H9 (cell line): ENCODE measurements around the gene FAM193A. TPM values are rescaled to one million over a fixed set of nuclear protein-coding genes. Genes with fewer than 3 reads are reported as not detected.

Experiments used
- DNase-seq: peaks from one replicate; pipeline ENCODE4 v3.0.0-alpha.2; 2017
- H2AFZ ChIP-seq: one replicate; pipeline ENCODE4 v1.6.1; 2013; ENCODE audit warnings: mild to moderate bottlenecking, low read length, control low read depth, moderate library complexity
- H2AK5ac ChIP-seq: 2 replicates; pipeline ENCODE4 v1.6.1; 2013; ENCODE audit warnings: low read length, control low read depth, mixed read lengths; ENCODE audit not compliant: insufficient read length
- H2BK120ac ChIP-seq: one replicate; pipeline ENCODE4 v1.6.1; 2013; ENCODE audit warnings: low read depth, mild to moderate bottlenecking, low read length, control low read depth, inconsistent platforms; ENCODE audit not compliant: poor library complexity, severe bottlenecking
- H2BK12ac ChIP-seq: 2 replicates; pipeline ENCODE4 v1.6.1; 2013; ENCODE audit warnings: low read length, control low read depth, mixed read lengths, low read depth; ENCODE audit not compliant: insufficient read length
- H2BK15ac ChIP-seq: 2 replicates; pipeline ENCODE4 v1.6.1; 2013; ENCODE audit warnings: low read depth, low read length, control low read depth
- H2BK20ac ChIP-seq: one replicate; pipeline ENCODE4 v1.6.1; 2013; ENCODE audit warnings: low read depth, mild to moderate bottlenecking, low read length, control low read depth, inconsistent platforms; ENCODE audit not compliant: poor library complexity, severe bottlenecking
- H2BK5ac ChIP-seq: 2 replicates; pipeline ENCODE4 v1.6.1; 2013; ENCODE audit warnings: low read length, control low read depth, mixed read lengths; ENCODE audit not compliant: insufficient read length
- H3K14ac ChIP-seq: 2 replicates; pipeline ENCODE4 v1.6.1; 2013; ENCODE audit warnings: low read length, control low read depth; ENCODE audit not compliant: insufficient read depth
- H3K18ac ChIP-seq: 2 replicates; pipeline ENCODE4 v1.6.1; 2013; ENCODE audit warnings: low read depth, mild to moderate bottlenecking, mixed read lengths, low read length, control low read depth; ENCODE audit not compliant: insufficient read length
- H3K23ac ChIP-seq: 2 replicates; pipeline ENCODE4 v1.6.1; 2013; ENCODE audit warnings: low read length, control low read depth, mixed read lengths, low read depth; ENCODE audit not compliant: insufficient read length
- H3K23me2 ChIP-seq: 2 replicates; pipeline ENCODE4 v1.6.1; 2013; ENCODE audit warnings: low read depth, mild to moderate bottlenecking, mixed read lengths, low read length, control low read depth; ENCODE audit not compliant: insufficient read length, poor library complexity, severe bottlenecking
- H3K27ac ChIP-seq: 2 replicates; pipeline ENCODE4 v1.5.1; 2013; ENCODE audit warnings: low read length, control low read depth, mixed read lengths, low read depth; ENCODE audit not compliant: insufficient read length
- H3K27me3 ChIP-seq: 2 replicates; pipeline ENCODE4 v1.6.1; 2013; ENCODE audit warnings: low read length, control low read depth, inconsistent platforms; ENCODE audit not compliant: insufficient read depth
- H3K4ac ChIP-seq: 2 replicates; pipeline ENCODE4 v1.6.1; 2013; ENCODE audit warnings: low read depth, mild to moderate bottlenecking, control low read depth, inconsistent platforms, low read length, moderate library complexity
- H3K4me1 ChIP-seq: 2 replicates; pipeline ENCODE4 v1.6.1; 2013; ENCODE audit warnings: low read length, control low read depth, inconsistent platforms; ENCODE audit not compliant: insufficient read depth
- H3K4me2 ChIP-seq: 2 replicates; pipeline ENCODE4 v1.6.1; 2013; ENCODE audit warnings: low read length, control low read depth, mixed read lengths; ENCODE audit not compliant: insufficient read length, insufficient read depth
- H3K56ac ChIP-seq: 2 replicates; pipeline ENCODE4 v1.6.1; 2013; ENCODE audit warnings: low read depth, mild to moderate bottlenecking, mixed read lengths, low read length, control low read depth; ENCODE audit not compliant: insufficient read length
- H3K79me1 ChIP-seq: 2 replicates; pipeline ENCODE4 v1.6.1; 2013; ENCODE audit warnings: low read depth, mild to moderate bottlenecking, moderate library complexity, low read length, control low read depth, inconsistent platforms; ENCODE audit not compliant: insufficient read depth, poor library complexity, severe bottlenecking
- H3K79me2 ChIP-seq: 2 replicates; pipeline ENCODE4 v1.6.1; 2013; ENCODE audit warnings: low read length, control low read depth, inconsistent platforms; ENCODE audit not compliant: insufficient read depth
- H3K9ac ChIP-seq: 2 replicates; pipeline ENCODE4 v1.6.1; 2013; ENCODE audit warnings: low read length, control low read depth, mixed read lengths; ENCODE audit not compliant: insufficient read length; ENCODE audit errors: extremely low read depth
- H3K9me3 ChIP-seq: one replicate; pipeline ENCODE4 v1.6.1; 2013; ENCODE audit warnings: low read depth, low read length, inconsistent platforms; ENCODE audit not compliant: control insufficient read depth
- H3T11ph ChIP-seq: one replicate; pipeline ENCODE4 v1.6.1; 2013; ENCODE audit warnings: mild to moderate bottlenecking, low read length, control low read depth, inconsistent platforms
- H4K20me1 ChIP-seq: one replicate; pipeline ENCODE4 v1.6.1; 2013; ENCODE audit not compliant: control insufficient read depth, insufficient read length, insufficient read depth
- H4K5ac ChIP-seq: 2 replicates; pipeline ENCODE4 v1.6.1; 2013; ENCODE audit warnings: low read depth, mild to moderate bottlenecking, mixed read lengths, low read length, control low read depth; ENCODE audit not compliant: insufficient read length
- H4K8ac ChIP-seq: replicated peaks from 2 replicates; pipeline ENCODE4 v1.6.1; 2013; ENCODE audit warnings: low read length, control low read depth, mixed read lengths, low read depth; ENCODE audit not compliant: insufficient read length
- H4K91ac ChIP-seq: 2 replicates; pipeline ENCODE4 v1.6.1; 2013; ENCODE audit warnings: low read depth, mild to moderate bottlenecking, moderate library complexity, mixed read lengths, low read length, control low read depth; ENCODE audit not compliant: insufficient read length
- H3K27ac Mint-ChIP-seq, 3 experiments: 2 replicates in 2 of 3; 3 replicates in 1 of 3; pipeline ENCODE4 v1.8.0; 2020 to 2021; ENCODE audit warnings: mixed read lengths in 3 of 3, mild to moderate bottlenecking in 1 of 3, moderate library complexity in 1 of 3
- H3K27me3 Mint-ChIP-seq: 2 replicates; pipeline ENCODE4 v1.8.0; 2021; ENCODE audit warnings: low read depth, mild to moderate bottlenecking, moderate library complexity, mixed read lengths
- H3K36me3 Mint-ChIP-seq, 3 experiments: 2 replicates in 2 of 3; 3 replicates in 1 of 3; pipeline ENCODE4 v1.8.0; 2020 to 2021; ENCODE audit warnings: low read depth in 3 of 3, mixed read lengths in 3 of 3; ENCODE audit not compliant: insufficient read depth in 1 of 3
- H3K4me1 Mint-ChIP-seq, 2 experiments: 2 replicates each; pipeline ENCODE4 v1.8.0; 2020; ENCODE audit warnings: mixed read lengths in 2 of 2
- H3K4me3 Mint-ChIP-seq, 2 experiments: 2 replicates in 1 of 2; 3 replicates in 1 of 2; pipeline ENCODE4 v1.8.0; 2020 to 2021; ENCODE audit warnings: mild to moderate bottlenecking in 2 of 2, mixed read lengths in 2 of 2, moderate library complexity in 1 of 2
- H3K9me3 Mint-ChIP-seq, 2 experiments: 2 replicates in 1 of 2; 3 replicates in 1 of 2; pipeline ENCODE4 v1.8.0; 2020; ENCODE audit warnings: mild to moderate bottlenecking in 2 of 2, mixed read lengths in 2 of 2, moderate library complexity in 1 of 2
- WGBS: extraction: QIAGEN DNeasy Blood & Tissue Kit; methylation state at CpG from one replicate; pipeline ENCODE4 v1.1.7; 2013; ENCODE audit warnings: missing lambda C conversion rate, low lambda C conversion rate, mixed read lengths; ENCODE audit not compliant: insufficient read length; ENCODE audit errors: extremely low coverage; 5-methylcytosine and 5-hydroxymethylcytosine counted together
- total RNA-seq: library from RNA; stranded (reverse); gene quantifications from 2 replicates; pipeline ENCODE4 v1.2.1, GENCODE V29; 2021
- TF ChIP-seq, protein P1 (sequence below): fragments of 200-600 bp; sonication (generic); conservative IDR thresholded peaks from 3 replicates; pipeline ENCODE4 v1.8.0; 2021; ENCODE audit warnings: antibody characterized with exemption, mild to moderate bottlenecking

Gene FAM193A
- total RNA-seq, 1 experiment from 2014 or later: 36.9 TPM

DNA sequence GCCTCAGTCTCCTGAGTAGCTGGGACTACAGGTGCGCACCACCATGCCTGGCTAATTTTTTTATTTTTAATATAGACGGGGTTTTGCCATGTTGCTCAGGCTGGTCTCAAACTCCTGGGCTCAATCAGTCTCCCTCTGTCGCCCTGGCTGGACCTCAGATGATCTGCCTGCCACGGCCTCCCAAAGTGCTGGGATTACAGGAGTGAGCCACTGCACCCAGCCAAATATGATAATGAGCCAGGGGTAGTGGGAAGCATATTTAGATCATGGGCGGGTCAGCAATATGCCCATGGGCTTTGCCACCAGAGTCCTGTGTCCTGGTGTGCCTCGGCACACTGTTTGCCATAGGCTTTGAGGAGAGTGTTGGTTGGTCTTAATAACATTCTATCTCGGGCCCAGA is 71.8 kb downstream of the FAM193A start:
- Histone ChIP-seq H3K79me2 (peaks cover 10% of the 10 kb centered on the region; the same call in 1 of the 2 replicates), H4K20me1 (no peaks in the 10 kb centered on the region), H2AK5ac (no peak overlapping the region), H3K18ac (no peak overlapping the region), H3K27ac (no peak overlapping the region), H2BK15ac (no peak overlapping the region), H3K9ac (no peak overlapping the region), H3T11ph (no peak overlapping the region), H3K4ac (no peak overlapping the region), H2BK120ac (no peak overlapping the region), H3K9me3 (no peaks in the 10 kb centered on the region), H4K5ac (no peak overlapping the region), H4K8ac (no peak overlapping the region), H3K27me3 (no peaks in the 10 kb centered on the region), H2BK5ac (no peak overlapping the region), H3K4me1 (peaks cover 3% of the 10 kb centered on the region; the same call in 1 of the 2 replicates), H2AFZ (no peak overlapping the region), H3K56ac (no peak overlapping the region), H2BK12ac (no peak overlapping the region), H3K79me1 (peaks cover 11% of the 10 kb centered on the region), H3K23ac (no peak overlapping the region), H3K14ac (no peak overlapping the region), H2BK20ac (no peak overlapping the region), H4K91ac (no peak overlapping the region), H3K23me2 (no peaks in the 10 kb centered on the region), H3K4me2 (no peak overlapping the region)
- no peak overlapping the region for H3K27ac Mint-ChIP-seq
- WGBS: no CpG with 5 or more reads among the region's 7 CpGs
- no peak overlapping the region for H3K4me3 Mint-ChIP-seq
- no peaks in the 10 kb centered on the region; a peak in 1 of 5 replicates for H3K9me3 Mint-ChIP-seq
- TF ChIP-seq, protein P1, sequence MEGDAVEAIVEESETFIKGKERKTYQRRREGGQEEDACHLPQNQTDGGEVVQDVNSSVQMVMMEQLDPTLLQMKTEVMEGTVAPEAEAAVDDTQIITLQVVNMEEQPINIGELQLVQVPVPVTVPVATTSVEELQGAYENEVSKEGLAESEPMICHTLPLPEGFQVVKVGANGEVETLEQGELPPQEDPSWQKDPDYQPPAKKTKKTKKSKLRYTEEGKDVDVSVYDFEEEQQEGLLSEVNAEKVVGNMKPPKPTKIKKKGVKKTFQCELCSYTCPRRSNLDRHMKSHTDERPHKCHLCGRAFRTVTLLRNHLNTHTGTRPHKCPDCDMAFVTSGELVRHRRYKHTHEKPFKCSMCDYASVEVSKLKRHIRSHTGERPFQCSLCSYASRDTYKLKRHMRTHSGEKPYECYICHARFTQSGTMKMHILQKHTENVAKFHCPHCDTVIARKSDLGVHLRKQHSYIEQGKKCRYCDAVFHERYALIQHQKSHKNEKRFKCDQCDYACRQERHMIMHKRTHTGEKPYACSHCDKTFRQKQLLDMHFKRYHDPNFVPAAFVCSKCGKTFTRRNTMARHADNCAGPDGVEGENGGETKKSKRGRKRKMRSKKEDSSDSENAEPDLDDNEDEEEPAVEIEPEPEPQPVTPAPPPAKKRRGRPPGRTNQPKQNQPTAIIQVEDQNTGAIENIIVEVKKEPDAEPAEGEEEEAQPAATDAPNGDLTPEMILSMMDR: no peak
- peaks cover 4 to 10% (median 5%) of the 10 kb centered on the region in 3 experiments; a peak in 5 of 7 replicates for H3K36me3 Mint-ChIP-seq
- no peak for DNase-seq
- peaks cover 0 to 10% of the 10 kb centered on the region in 2 experiments; a peak in 2 of 4 replicates for H3K4me1 Mint-ChIP-seq
- no peaks in the 10 kb centered on the region for H3K27me3 Mint-ChIP-seq
